HCT116 (cell line): ENCODE results near the gene CCNE1. TPM values are rescaled to one million over a fixed set of nuclear protein-coding genes. Genes with fewer than 3 reads are reported as not detected.

Source experiments
- ATAC-seq: fragments of 200-7000 bp; cut with Tn5 transposase; 2 replicates; pipeline ENCODE4 v1.9.1; 2020; ENCODE audit warnings: mild to moderate bottlenecking, moderate library complexity
- BruUV-seq: library from RNA; stranded (reverse); fragments of 400-500 nt; replicated peaks from 2 replicates; lab custom pipeline; 2021; lab: Mats Ljungman, UMichigan
- CTCF ChIA-PET: fragments of 300-600 bp; sonication (Branson Sonifier 250); formaldehyde crosslinking; loops from one replicate; lab custom pipeline; 2021; ENCODE audit warnings: antibody characterized with exemption; lab: Charles Lee
- POLR2A ChIA-PET: fragments of 300-600, 350-600 bp; sonication (Branson Sonifier 250); formaldehyde crosslinking; loops from one replicate; lab custom pipeline; 2021; ENCODE audit warnings: antibody characterized with exemption; lab: Charles Lee
- RAD21 ChIA-PET, 2 experiments: fragments of 300-600 bp; sonication (Branson Sonifier 250); formaldehyde crosslinking; loops; one replicate each; lab custom pipeline; 2023; ENCODE audit warnings: low total read pairs in 2 of 2; ENCODE audit not compliant: uncharacterized antibody in 2 of 2, unreplicated experiment in 2 of 2, low non-redundant PET in 1 of 2; lab: Charles Lee
- DNase-seq: peaks from one replicate; pipeline ENCODE4 v3.0.0-alpha.2; 2010; ENCODE audit warnings: low read depth, low spot score
- H2AFZ ChIP-seq: fragments of 200-600 bp; shearing (Covaris generic), sonication (generic); 2 replicates; pipeline ENCODE4 v1.6.1; 2017; ENCODE audit warnings: low read depth, mixed run types, mixed read lengths, antibody characterized with exemption, low read length; ENCODE audit not compliant: poor library complexity, severe bottlenecking
- H3K27ac ChIP-seq: 2 replicates; pipeline ENCODE4 v1.5.1; 2012; ENCODE audit warnings: low read depth, low read length
- H3K27me3 ChIP-seq: fragments of 200-600 bp; sonication (generic); 2 replicates; pipeline ENCODE4 v1.6.1; 2016; ENCODE audit warnings: mixed run types, low read length, mixed read lengths; ENCODE audit not compliant: insufficient read depth
- H3K36me3 ChIP-seq, 2 experiments: fragments of 200-500 bp in 1 of 2; fragments of 200-600 bp in 1 of 2; sonication (Bioruptor generic) in 1 of 2; sonication (generic) in 1 of 2; 2 replicates each; pipeline versions ENCODE4 v1.5.1 to v1.6.1; 2014 to 2016; ENCODE audit warnings: low read length in 2 of 2, inconsistent platforms in 1 of 2, mixed read lengths in 1 of 2, mixed run types in 1 of 2; ENCODE audit not compliant: insufficient read depth in 2 of 2, control insufficient read depth in 1 of 2
- H3K4me1 ChIP-seq, 2 experiments: fragments of 200-600 bp in 1 of 2; sonication (generic) in 1 of 2; 2 replicates each; pipeline versions ENCODE4 v1.5.1 to v1.6.1; 2012 to 2017; ENCODE audit warnings: low read length in 2 of 2, inconsistent platforms in 1 of 2, mild to moderate bottlenecking in 1 of 2, mixed read lengths in 1 of 2, mixed run types in 1 of 2, moderate library complexity in 1 of 2; ENCODE audit not compliant: insufficient read depth in 2 of 2, control insufficient read depth in 1 of 2
- H3K4me2 ChIP-seq: fragments of 200-600 bp; sonication (generic); 2 replicates; pipeline ENCODE4 v1.6.1; 2017; ENCODE audit warnings: mixed run types, low read length, mixed read lengths
- H3K4me3 ChIP-seq, 2 experiments: fragments of 200-600 bp in 1 of 2; sonication (generic) in 1 of 2; replicated peaks in 1 of 2; 2 replicates each; pipeline ENCODE4 v1.5.1; 2011 to 2016; ENCODE audit warnings: low read length in 2 of 2, control low read depth in 1 of 2, low read depth in 1 of 2, mild to moderate bottlenecking in 1 of 2, mixed read lengths in 1 of 2, mixed run types in 1 of 2
- H3K79me2 ChIP-seq: fragments of 200-600 bp; sonication (generic); 2 replicates; pipeline ENCODE4 v1.6.1; 2017; ENCODE audit warnings: mild to moderate bottlenecking, mixed run types, low read length, moderate library complexity, mixed read lengths; ENCODE audit not compliant: insufficient read depth
- H3K9ac ChIP-seq: fragments of 200-600 bp; sonication (generic); 2 replicates; pipeline ENCODE4 v1.6.1; 2016; ENCODE audit warnings: low read length, mixed read lengths
- H3K9me2 ChIP-seq: fragments of 200-600 bp; sonication (generic), shearing (Covaris generic); 2 replicates; pipeline ENCODE4 v1.6.1; 2017; ENCODE audit warnings: mixed run types, mild to moderate bottlenecking, moderate library complexity; ENCODE audit not compliant: insufficient read depth
- H3K9me3 ChIP-seq, 2 experiments: fragments of 200-500 bp in 1 of 2; fragments of 200-600 bp in 1 of 2; sonication (Bioruptor generic) in 1 of 2; sonication (generic) in 1 of 2; 2 replicates each; pipeline ENCODE4 v1.6.1; 2014 to 2017; ENCODE audit warnings: low read length in 2 of 2, mixed read lengths in 2 of 2, inconsistent platforms in 1 of 2, low read depth in 1 of 2, mild to moderate bottlenecking in 1 of 2, mixed run types in 1 of 2, moderate library complexity in 1 of 2; ENCODE audit not compliant: control insufficient read depth in 1 of 2, insufficient read depth in 1 of 2
- H4K20me1 ChIP-seq: fragments of 200-600 bp; sonication (generic), shearing (Covaris generic); 2 replicates; pipeline ENCODE4 v1.6.1; 2017; ENCODE audit warnings: mixed run types, mild to moderate bottlenecking, moderate library complexity; ENCODE audit not compliant: insufficient read depth
- CEBPB ChIP-seq: IDR thresholded peaks from 2 replicates; pipeline ENCODE4 v1.6.1; 2012; ENCODE audit warnings: low read depth
- EGR1 ChIP-seq: IDR thresholded peaks from 2 replicates; pipeline ENCODE4 v1.6.1; 2012; ENCODE audit warnings: low read depth
- ELF1 ChIP-seq: IDR thresholded peaks from 2 replicates; pipeline ENCODE4 v1.6.1; 2012; ENCODE audit warnings: low read depth, borderline replicate concordance
- EZH2 ChIP-seq: fragments of 200-600 bp; sonication (generic); IDR thresholded peaks from 2 replicates; pipeline ENCODE4 v1.6.1; 2017; ENCODE audit warnings: antibody characterized with exemption, mixed run types
- EZH2phosphoT487 ChIP-seq: fragments of 200-600 bp; IDR thresholded peaks from 2 replicates; pipeline ENCODE4 v1.6.1; 2018; ENCODE audit warnings: antibody characterized with exemption, borderline replicate concordance
- JUND ChIP-seq: IDR thresholded peaks from 2 replicates; pipeline ENCODE4 v1.6.1; 2012
- MAX ChIP-seq: IDR thresholded peaks from 2 replicates; pipeline ENCODE4 v1.6.1; 2012
- POLR2A ChIP-seq: IDR thresholded peaks from 2 replicates; pipeline ENCODE4 v1.7.0; 2011; ENCODE audit warnings: borderline replicate concordance; ENCODE audit not compliant: insufficient read depth, insufficient read length; ENCODE audit errors: extremely low read depth
- RAD21 ChIP-seq: IDR thresholded peaks from 2 replicates; pipeline ENCODE4 v1.6.1; 2012; ENCODE audit warnings: low read depth, mild to moderate bottlenecking
- SIN3A ChIP-seq: IDR thresholded peaks from 2 replicates; pipeline ENCODE4 v1.6.1; 2012; ENCODE audit warnings: low read depth
- SP1 ChIP-seq: IDR thresholded peaks from 2 replicates; pipeline ENCODE4 v1.6.1; 2012; ENCODE audit warnings: low read depth
- TCF7L2 ChIP-seq: IDR thresholded peaks from 2 replicates; pipeline ENCODE4 v1.7.0; 2011; ENCODE audit warnings: borderline replicate concordance, inconsistent platforms; ENCODE audit not compliant: insufficient read depth, insufficient read length; ENCODE audit errors: extremely low read depth
- YY1 ChIP-seq: IDR thresholded peaks from 2 replicates; pipeline ENCODE4 v1.6.1; 2011; ENCODE audit warnings: low read length, low read depth, moderate library complexity, mild to moderate bottlenecking; ENCODE audit not compliant: insufficient replicate concordance; ENCODE audit errors: extremely low read depth
- ZFX ChIP-seq: fragments of 450-650 bp; IDR thresholded peaks from 2 replicates; pipeline ENCODE4 v1.6.1; 2017
- ZNF274 ChIP-seq: fragments of 200-500 bp; sonication (Bioruptor generic); IDR thresholded peaks from 2 replicates; pipeline ENCODE4 v1.6.1; 2014; ENCODE audit warnings: mild to moderate bottlenecking, low read depth, low read length, inconsistent platforms
- intact Hi-C: fragments of 100-400 bp; cut with micrococcal nuclease; formaldehyde crosslinking; loops from 2 replicates; pipeline ENCODE4 v1.10.0; 2022
- total RNA-seq: library from RNA; stranded (reverse); gene quantifications from one replicate; pipeline ENCODE4 v1.2.1, GENCODE V29; 2021; ENCODE audit not compliant: unreplicated experiment
- TF ChIP-seq, protein P1 (sequence below): IDR thresholded peaks from 2 replicates; pipeline ENCODE4 v1.6.1; 2011; ENCODE audit warnings: mild to moderate bottlenecking, low read length, moderate library complexity; ENCODE audit not compliant: insufficient replicate concordance; ENCODE audit errors: extremely low read depth
- TF ChIP-seq, protein P2 (sequence below): IDR thresholded peaks from 2 replicates; pipeline ENCODE4 v1.6.1; 2012; ENCODE audit warnings: low read depth
- TF ChIP-seq, protein P3 (sequence below): IDR thresholded peaks from 2 replicates; pipeline ENCODE4 v1.6.1; 2012

The CCNE1 gene
- total RNA-seq, 1 experiment from 2014 or later, result 29.3 TPM

DNA sequence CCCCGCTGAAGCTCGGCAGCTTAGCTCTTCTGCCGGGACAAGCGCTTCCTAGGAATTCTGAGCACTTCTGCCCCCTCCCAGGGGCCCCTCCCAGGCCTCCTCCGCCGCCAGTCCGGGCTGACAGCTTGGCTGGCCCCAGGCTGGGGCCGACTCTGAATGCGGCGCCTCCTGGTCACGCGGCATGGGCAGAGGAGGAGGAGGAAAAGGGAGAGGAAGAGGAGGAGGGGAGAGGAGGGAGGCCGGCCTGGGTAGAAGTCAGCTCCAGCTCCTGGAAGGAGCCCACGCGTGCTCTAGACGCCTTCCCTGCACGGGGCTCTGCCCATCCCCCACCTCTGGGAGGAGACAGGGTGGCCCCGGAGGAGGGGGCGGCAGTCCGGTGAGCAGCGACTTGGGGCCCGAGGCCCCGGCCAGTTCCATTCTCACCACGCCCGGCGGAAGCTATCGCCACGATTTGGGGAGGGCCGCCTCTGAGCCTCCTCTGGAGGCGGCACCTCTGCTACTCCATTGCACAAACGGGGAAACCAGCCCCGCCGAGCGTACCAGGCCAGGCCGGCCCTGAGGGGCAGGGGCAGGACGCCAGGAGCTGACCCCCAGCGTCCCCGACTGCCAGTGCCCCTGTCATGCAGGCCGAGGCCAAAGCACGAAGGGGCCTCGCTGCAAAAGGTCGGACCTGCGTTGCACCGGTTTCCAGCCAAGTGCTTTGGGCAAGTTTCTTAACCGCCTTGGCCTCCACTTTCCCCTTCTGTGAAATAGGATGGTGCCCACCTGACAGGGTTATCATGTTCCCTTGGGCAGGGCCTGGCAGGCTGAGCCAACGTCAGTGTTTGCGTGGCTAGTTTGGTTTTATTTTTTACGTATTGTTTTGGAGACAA lies 31.6 kb downstream of the CCNE1 start:
- peaks cover 26 to 38% of the 10 kb centered on the region in 2 experiments for H3K4me1 ChIP-seq
- RAD21 ChIA-PET, result interaction anchor here in 1 of 2 experiments (0.5 kb wide), 1 partner anchor 16 kb away, joined by 3 read pairs; no protein-coding TSS in a partner anchor

More for the DNA sequence above, 31.6 kb downstream of the CCNE1 start:
- no peak overlapping the region for H3K4me3 ChIP-seq
- ATAC-seq, result no peak
- no peaks in the 10 kb centered on the region for H3K9me2 ChIP-seq
- no peaks in the 10 kb centered on the region for H3K9me3 ChIP-seq
- H3K27me3 ChIP-seq, result no peaks in the 10 kb centered on the region
- intact Hi-C loops, result loop anchor here (2.0 kb wide), 1 partner anchor 33 kb away; the partner anchor contains the start of gene CCNE1
- no peaks in the 10 kb centered on the region for H3K36me3 ChIP-seq
- no peak for DNase-seq
- H4K20me1 ChIP-seq, result no peaks in the 10 kb centered on the region
- no peaks in the 10 kb centered on the region for H3K79me2 ChIP-seq
- POLR2A ChIA-PET, result no interaction called here
- H3K9ac ChIP-seq, result no peak overlapping the region
- BruUV-seq, result no TSS peak
- no peak overlapping the region for H2AFZ ChIP-seq
- CTCF ChIA-PET, result interaction anchor here (1.6 to 2.2 kb wide), 2 partner anchors 15 to 30 kb away, joined by 4 to 30 read pairs; no protein-coding TSS in a partner anchor
- TF ChIP-seq JUND (no peak), EGR1 (no peak), MAX (no peak), TCF7L2 (no peak), EZH2 (no peak), ZNF274 (no peak), SP1 (no peak), SIN3A (no peak), ZFX (no peak), ELF1 (no peak), RAD21 (no peak), POLR2A (no peak), YY1 (no peak), EZH2phosphoT487 (no peak), CEBPB (no peak)
- TF ChIP-seq, protein P1, sequence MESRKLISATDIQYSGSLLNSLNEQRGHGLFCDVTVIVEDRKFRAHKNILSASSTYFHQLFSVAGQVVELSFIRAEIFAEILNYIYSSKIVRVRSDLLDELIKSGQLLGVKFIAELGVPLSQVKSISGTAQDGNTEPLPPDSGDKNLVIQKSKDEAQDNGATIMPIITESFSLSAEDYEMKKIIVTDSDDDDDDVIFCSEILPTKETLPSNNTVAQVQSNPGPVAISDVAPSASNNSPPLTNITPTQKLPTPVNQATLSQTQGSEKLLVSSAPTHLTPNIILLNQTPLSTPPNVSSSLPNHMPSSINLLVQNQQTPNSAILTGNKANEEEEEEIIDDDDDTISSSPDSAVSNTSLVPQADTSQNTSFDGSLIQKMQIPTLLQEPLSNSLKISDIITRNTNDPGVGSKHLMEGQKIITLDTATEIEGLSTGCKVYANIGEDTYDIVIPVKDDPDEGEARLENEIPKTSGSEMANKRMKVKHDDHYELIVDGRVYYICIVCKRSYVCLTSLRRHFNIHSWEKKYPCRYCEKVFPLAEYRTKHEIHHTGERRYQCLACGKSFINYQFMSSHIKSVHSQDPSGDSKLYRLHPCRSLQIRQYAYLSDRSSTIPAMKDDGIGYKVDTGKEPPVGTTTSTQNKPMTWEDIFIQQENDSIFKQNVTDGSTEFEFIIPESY, result no peak
- TF ChIP-seq, protein P2, sequence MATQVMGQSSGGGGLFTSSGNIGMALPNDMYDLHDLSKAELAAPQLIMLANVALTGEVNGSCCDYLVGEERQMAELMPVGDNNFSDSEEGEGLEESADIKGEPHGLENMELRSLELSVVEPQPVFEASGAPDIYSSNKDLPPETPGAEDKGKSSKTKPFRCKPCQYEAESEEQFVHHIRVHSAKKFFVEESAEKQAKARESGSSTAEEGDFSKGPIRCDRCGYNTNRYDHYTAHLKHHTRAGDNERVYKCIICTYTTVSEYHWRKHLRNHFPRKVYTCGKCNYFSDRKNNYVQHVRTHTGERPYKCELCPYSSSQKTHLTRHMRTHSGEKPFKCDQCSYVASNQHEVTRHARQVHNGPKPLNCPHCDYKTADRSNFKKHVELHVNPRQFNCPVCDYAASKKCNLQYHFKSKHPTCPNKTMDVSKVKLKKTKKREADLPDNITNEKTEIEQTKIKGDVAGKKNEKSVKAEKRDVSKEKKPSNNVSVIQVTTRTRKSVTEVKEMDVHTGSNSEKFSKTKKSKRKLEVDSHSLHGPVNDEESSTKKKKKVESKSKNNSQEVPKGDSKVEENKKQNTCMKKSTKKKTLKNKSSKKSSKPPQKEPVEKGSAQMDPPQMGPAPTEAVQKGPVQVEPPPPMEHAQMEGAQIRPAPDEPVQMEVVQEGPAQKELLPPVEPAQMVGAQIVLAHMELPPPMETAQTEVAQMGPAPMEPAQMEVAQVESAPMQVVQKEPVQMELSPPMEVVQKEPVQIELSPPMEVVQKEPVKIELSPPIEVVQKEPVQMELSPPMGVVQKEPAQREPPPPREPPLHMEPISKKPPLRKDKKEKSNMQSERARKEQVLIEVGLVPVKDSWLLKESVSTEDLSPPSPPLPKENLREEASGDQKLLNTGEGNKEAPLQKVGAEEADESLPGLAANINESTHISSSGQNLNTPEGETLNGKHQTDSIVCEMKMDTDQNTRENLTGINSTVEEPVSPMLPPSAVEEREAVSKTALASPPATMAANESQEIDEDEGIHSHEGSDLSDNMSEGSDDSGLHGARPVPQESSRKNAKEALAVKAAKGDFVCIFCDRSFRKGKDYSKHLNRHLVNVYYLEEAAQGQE, result no peak
- TF ChIP-seq, protein P3, sequence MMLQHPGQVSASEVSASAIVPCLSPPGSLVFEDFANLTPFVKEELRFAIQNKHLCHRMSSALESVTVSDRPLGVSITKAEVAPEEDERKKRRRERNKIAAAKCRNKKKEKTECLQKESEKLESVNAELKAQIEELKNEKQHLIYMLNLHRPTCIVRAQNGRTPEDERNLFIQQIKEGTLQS, result no peak
- no peak overlapping the region; the same call in 1 of the 2 replicates for H3K27ac ChIP-seq
- peak overlapping the region; percentile 96 for H3K4me2 ChIP-seq
